HG03108 (cell line): Measurements from ENCODE around the gene ZNF367.
A peak's percentile ranks its signal among the peaks of the same experiment; 100 is the strongest.

Source experiments
- ATAC-seq: cut with Tn5 transposase; IDR thresholded peaks from one replicate; pipeline ENCODE4 v1.9.1; 2021; ENCODE audit warnings: moderate library complexity; ENCODE audit not compliant: unreplicated experiment

ZNF367 gene

DNA sequence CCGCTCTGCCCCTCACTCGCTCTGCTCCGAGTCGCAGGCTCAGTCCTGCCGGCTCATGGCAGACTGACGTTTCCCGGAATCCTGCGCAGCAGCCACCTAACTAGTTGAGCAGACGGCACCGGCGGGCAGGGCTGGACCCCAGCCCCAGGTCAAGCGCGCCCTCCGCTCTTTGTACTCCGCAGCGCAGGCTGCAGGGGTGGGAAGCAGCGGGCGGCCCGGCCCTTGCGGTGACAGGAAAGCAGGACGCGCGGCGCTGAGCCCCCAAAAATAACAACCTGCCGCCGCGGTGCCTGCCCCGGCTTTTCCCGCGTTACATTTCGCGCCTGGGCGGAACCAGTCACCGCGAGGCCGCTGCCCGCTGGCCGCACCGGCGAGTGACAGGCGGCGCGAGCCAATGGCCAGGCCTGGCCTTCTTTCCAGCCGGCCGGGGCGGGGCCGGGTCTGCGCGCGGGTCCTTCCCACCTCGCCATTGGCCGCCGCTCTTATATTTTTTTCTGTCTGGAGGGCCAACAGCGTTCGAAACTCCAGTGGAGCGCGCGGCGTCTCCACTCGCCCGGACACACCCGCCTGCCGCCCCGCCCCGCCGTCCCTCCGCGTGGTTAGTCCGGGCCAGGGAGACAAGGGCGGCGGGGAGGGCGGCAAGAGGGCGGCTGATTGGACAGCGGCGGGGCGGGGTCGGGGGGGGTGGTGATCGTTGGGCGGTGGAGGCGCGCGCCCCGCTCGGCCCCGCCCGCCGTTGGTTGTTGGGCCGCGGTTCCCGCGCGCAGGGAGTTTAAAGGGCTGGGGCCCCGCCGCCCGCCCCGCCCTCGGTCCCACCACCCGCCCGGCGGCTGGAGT lies at the start of gene ZNF367:
TSS of gene ZNF367 (minus strand) at position 288 of the 837 bp plus-strand sequence. CDS start 338 bp downstream, outside the sequence.
- ATAC-seq = peak; percentile 50

DNA sequence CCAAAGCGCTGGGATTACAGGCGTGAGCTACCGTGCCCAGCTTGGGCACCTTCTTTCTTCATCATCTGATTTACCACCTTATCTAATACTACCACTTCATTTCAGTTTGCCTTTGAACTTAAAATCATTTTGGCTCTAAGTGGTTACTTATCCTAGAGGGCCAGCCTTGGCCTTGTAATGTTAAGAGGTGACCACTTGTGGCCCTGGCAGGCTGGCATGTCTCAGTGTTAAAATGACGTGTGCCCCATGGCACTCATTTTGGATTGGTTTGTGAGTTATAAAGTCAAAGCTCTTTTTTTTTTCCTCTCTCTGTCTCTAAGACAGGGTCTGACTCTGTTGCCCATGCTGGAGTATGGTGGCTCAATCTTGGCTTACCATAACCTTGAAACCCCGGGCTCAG lies 49.6 kb upstream of the ZNF367 start:
- no peak for ATAC-seq

DNA sequence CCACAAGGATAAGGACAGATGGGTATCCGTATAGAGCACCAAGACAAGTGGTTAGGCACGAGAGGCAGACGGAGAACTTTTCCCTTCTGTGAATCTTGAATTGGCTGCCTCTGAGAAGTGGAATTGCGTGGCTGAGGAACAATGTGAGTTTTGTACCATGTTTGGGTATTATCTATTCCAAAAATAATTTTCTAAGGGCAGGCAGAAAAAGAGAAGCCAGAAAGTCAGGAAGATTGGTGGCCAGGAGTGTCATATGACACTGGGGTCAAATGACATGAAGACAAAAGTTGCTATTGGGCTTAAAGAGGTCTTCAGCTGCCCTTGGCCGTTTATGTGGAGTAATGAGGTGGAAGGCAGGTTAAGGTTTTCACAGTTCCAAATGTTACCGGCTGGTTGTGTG lies 46.3 kb upstream of the ZNF367 start:
- ATAC-seq = no peak

DNA sequence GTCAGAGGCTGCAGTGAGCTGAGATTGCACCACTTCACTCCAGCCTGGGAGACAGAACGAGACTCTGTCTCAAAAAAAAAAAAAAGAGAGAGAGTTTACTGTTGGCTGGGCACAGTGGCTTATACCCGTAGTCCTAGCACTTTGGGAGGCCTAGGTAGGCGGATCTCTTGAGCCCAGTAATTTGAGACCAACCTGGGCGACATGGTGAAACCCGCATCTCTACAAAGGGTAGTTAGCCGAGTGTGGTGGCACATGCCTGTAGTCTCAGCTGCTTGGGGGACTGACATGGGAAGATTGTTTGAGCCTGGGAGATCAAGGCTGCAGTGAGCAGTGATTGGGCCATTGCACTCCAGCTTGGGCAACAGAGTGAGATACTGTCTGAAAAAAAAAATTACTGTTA lies 44.4 kb upstream of the ZNF367 start:
- ATAC-seq = no peak

DNA sequence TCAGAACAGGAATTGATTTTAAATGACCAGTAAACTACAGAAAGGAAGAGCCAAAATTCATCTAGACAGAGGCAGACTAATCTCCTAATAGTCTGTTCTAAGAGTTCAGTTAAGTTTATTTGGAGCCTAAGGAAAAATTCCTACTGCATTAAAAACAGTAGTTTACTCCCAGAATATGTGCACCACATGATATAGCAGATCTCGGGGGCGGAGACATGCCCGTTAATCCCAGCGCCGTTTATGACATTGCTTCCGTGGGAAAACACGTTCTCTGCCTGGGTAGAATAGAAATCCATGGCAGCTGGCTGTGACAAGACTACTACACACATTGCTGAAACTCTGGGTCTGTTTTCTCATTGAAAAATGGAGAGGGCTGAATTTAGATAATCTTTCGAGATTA lies 43.2 kb upstream of the ZNF367 start:
- ATAC-seq = no peak

DNA sequence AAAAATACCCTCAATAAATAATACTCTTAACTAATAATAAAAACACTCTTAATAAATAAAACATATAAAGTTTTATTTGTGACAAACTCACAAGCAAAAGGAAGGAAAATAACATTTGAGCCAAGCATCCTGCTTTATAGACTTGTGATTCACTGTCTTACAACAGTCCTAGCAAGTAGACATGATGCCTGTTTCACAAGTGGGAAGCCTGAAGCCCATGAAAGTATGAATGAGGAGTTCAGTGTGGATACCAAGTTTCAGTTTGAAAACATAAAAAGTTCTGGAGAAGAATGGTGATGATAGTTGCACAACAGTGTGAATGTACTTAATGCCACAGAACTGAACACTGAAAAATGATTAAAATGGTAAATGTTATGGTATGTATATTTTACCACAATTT lies 42.7 kb upstream of the ZNF367 start:
- no peak for ATAC-seq

DNA sequence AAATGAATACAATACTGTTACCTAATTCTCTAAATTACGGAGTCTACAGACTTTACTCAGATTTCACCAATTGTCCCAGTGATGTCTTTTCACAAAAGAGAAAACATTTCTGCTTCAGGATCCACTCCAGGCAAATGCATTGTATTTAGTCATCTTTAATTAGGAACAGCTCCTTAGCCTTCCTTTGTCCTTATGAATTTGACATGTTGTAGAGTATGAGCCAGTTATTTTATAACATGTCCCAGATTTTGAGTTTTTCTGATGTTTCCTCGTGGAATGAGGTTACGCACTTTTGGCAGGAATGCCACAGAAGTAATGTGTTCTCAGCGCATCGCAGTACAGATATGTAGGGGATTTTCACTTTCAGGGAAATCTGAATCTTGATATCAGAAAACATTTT lies 42.3 kb upstream of the ZNF367 start:
- ATAC-seq = no peak

DNA sequence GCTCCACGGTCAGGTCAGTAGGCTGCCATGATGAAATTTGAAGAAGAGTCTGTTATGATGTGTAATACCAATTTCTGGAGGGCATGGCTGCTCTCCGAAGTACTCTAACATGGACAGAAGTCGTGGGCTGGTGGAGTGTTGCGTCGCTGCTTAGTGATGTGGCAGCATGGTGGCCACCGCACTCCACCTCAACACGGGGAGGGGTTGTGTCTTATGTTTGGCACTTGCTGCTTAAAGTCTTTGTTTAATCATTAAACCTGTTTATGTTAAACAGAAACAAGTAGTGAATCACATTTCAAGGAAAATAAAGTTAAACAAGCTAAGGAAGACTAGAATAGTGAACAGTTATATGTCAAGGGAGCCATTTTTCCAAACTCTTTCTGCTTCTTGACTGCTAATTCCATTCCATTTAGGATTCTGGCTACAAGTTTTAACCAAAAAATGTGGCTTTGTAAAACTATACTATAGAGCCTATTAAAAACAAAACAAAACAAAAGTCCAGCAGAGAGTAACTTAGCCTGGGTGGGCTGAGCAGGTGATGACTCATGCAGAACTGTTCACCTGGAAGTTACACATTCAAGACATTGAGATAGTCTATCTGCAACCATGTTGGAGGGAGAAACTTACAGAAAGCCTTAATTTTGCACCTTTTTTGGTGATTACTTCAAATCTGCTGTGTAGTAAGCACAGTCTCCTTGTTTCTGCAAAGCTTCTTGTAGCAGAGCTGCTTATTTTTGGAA lies 41.3 kb upstream of the ZNF367 start:
- no peak for ATAC-seq

DNA sequence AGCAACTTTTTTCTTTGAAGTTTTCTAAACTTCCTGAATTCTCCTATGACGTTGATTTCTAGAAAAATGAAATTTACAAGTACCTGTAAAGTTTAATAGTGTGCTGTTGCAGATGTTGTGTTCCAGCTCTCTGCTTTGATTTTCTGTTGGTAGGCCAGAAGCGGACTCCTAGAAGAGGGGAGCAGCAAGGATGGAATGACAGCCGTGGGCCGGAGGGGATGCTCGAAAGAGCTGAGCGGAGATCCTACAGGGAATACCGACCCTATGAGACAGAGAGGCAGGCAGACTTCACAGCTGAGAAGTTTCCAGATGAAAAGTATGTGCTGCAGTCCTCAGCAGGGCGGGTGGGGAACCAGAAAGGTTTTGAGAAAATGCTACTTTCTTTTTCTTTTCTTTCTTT lies 40.1 kb upstream of the ZNF367 start:
- ATAC-seq = no peak

DNA sequence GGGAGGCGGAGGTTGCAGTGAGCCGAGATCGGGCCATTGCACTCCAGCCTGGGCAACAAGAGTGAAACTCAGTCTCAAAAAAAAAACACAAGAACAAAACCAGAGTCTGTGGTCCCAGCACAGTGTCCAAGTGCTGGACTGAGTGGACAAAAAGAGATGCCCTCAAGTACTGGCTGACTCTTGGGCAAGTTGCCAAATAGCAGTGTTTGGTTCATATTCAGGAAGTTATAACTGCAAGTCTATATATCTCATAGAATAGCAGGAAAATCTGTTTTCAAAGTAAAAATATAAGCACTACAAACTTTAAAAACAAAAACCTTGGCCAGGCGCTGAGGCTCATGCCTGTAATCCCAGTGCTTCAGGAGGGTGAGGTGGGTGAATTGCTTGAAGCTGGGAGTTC lies 39.1 kb upstream of the ZNF367 start:
- no peak for ATAC-seq

DNA sequence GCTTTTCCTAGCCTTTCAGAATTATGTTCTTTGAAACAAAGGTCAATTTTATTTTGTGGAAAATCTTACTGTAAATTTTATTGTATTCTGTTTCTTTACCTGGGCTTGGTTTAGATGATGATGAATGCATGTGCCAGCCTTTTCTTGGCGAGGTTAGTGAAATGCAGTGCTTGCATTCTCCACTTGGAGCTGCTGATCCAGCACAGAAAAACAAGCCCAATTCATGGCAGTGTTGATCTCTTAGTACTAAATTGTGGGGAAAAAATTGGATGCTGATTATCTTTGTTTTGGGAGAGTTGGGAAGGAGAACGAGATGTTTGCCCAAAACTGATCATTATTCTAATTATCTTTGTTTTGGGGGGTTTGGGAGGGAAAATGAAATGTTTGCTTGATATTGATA lies 35.5 kb upstream of the ZNF367 start:
- ATAC-seq = no peak

DNA sequence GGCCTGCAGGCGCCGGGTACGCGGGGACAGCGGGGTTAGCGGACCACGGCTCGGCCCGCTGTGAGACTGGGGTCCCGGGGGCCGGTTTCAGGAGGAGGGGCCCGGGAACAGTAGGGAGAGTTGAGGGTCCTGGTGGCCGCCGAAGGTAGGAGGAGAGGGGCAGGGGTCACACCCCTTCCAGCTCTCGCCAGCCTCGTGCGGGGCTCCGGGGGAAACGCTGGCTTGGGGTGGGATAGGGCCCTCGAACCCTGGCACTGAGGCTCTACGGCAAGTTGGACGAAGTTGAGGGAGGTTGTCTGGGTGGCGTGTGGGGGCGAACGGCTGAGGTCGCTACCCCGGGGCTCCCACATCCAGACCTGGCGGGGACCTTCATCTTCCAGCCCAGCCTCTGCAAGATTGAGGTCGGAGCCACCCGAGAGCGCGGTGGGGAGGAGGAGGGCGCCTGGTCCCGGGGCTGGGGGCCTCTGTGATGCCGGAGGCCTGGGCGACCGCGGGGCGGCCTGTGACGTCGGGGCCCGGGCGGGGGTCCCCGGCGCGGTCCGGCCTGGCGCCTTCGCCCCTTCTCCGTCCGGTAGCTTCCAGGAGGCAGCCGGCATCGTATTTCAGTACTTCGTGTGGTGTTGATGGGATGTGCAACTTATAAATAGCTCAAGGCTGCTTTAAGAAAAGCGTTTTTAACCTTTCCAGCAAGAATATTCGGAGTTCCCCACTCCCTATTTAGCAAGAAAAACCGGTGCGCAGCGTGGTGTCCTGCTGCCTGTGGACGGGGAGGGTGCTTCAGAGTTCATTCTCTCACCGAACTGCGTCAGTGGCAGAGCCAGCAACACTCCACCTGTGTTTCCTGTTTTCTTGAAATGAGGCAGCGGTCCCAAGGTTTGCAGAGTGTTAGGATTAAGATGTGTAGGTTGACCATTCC lies 32.7 kb upstream of the ZNF367 start:
- ATAC-seq = no peak

DNA sequence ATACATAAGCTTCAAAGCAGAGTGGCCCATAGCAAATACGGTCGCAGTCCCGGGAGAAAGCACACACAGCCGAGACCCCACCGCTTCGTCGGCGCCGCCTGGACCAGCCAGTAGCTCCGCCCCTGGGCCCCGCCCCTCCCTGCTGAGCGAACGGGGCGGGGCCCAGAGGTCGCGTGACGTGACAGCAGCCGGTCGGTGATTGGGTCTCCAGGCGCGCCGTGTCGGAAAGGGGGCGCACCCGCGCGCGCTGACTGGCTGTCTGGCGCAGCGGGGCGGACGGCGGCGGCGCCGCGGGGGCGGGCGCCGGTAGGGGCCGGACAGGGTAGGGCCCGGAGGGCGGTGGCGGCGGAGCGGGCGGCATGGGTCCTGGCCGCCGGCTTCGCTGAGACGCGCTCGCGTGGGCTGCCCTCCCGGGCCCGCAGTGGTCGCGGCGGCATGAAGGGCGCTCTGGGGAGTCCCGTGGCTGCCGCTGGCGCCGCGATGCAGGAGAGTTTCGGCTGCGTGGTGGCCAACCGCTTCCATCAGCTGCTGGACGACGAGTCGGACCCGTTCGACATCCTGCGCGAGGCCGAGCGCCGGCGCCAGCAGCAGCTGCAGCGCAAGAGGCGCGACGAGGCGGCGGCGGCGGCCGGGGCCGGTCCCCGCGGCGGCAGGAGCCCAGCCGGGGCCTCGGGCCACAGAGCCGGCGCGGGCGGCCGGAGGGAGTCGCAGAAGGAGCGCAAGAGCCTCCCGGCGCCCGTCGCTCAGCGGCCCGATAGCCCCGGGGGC lies 31.9 kb upstream of the ZNF367 start, which contains the start of gene HABP4:
TSS of gene HABP4 (plus strand) at position 325 of the 768 bp plus-strand sequence. CDS start at position 436, 111 bp downstream.
- peak; percentile 96 for ATAC-seq

DNA sequence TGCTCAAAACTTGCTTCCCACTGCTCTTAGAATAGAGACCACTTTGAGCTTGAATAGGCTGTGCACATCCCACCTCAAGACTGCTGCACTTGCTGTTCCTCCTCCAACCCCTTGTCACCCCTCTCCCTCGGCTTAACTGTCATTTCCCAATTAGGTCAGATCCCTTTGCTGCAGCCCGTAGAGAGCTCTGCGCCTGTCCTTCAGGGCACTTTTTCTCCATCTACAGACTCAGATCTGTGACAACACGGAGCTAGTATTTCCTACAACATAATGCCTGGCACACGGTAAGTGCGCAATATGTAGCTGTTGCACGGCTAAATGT lies 31.3 kb upstream of the ZNF367 start:
- ATAC-seq = peak; percentile 21

DNA sequence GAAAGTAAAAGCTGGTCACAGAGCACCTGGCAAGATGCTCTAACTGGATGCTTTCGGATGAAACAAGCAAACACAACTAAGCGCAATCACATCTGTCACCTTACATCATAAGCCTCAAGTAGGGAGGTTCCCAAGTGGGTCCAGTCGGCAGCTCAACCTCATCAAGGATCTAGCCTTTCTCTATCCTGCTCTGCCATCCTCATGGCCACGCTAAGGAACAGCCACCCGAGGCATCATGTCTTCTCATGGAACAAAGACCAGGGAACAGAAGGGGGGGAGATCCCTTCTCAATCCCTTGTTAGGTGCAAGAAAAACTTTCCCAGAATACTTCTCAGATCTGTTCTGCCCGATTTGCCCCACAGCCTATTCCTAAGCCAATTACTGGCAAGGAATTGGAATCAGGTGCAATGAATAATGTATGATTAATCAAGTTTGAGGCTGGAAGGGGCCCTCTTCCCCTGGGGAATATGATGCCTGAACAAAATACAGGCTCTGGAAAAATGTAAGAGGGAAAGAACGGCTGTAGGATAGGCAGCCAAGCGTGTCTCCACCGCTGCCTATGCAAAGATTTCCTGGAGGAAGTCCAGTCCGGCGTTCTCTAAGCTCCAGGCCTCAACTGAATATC lies 30.5 kb upstream of the ZNF367 start:
- no peak for ATAC-seq

DNA sequence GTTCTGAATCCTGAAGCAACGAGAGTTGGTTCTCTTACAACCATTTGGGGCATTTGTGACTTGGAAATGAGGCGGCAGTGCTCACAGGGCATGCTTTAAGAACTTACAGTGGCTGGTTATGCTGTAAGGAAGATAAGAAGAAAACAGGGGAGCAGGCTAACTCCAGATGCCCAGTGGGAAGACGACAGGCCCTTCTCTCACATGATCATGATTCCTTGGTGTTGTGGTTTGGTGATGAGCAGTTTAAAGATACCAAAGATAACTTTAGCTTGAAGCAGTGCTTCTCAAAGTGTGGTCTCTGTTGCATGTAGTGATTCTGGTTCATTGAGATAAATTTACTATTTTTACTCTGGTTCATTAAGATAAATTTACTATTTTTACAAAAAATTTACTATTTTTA lies 29.2 kb upstream of the ZNF367 start:
- no peak for ATAC-seq

DNA sequence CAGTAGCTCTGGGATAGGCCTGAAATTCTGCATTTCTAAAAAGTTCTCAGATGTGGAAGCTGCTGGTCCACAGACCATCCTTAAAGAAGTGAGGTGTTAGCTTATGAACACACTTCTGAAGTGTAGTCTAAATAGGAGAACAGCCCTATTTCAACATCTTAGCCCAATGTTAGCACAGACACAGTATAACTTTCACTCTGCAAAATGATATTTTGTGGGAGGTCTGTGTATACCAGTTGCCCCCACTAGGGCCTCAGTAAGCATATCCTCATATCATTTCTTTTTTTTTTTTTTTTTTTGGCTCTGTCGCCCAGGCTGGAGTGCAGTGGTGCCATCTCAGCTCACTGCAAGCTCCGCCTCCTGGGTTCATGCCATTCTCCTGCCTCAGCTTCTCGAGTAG lies 24.3 kb upstream of the ZNF367 start:
- no peak for ATAC-seq

DNA sequence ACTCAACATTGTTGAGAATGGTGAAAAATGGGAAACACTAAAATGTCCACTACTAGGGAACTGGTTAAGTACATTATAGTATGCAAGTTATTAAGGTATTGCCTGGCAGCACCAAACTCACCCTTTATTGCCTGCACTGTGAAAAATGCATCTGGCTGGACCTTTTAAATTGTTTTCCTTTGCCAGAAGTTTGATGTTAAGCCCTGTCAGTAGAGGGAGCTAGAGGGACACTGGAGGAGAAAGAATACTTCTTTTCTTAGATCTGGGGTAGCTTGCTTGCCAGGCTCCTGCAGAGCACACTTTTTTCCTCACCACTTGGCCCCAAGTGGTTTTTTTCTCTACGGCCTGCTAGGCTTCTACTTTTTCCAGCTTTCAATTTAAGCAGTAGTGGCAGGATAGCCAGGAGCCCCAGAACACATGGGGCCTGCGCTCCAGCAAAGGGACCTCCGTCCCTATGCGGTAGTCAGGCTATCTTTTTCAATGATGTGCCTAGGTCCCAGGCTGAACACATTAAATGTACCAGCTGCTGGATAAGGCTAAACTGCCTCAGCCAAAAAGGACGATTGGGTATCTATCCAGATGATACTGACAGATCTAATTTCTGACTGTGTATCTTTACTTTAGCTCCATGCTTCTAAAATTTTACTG lies 23.8 kb upstream of the ZNF367 start:
- no peak for ATAC-seq

DNA sequence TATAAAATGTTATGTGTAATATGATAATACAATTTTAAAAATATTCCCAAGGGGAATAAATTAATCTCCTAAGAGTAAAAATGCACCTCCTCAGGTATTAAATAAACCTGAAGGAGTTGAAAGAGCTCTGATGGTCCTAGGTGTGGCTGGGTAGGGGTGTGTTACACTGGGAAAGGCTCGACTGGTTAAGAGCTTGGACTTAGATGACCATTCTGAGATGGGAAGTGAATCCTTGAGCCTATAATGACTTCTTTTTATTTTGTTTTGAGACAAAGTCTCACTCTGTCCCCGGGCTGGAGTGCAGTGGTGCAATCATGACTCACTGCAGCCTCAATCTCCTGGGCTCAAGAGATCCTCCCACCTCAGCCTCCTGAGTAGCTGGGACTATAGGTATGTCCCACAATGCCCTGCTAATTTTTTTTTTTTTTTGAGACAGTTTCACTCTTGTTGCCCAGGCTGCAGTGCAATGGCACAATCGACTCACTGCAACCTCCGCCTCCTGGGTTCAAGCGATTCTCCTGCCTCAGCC lies 22.6 kb upstream of the ZNF367 start:
- no peak for ATAC-seq
